ENCODE measurements around the gene USP17L15. TPM values are rescaled to one million over a fixed set of nuclear protein-coding genes. Genes with fewer than 3 reads are reported as not detected.
"Not testable (repeated sequence)": the region's sequence is repeated elsewhere in the genome, so short reads cannot be mapped to it uniquely, and the experiment has no call there.

The USP17L15 gene, protein sequence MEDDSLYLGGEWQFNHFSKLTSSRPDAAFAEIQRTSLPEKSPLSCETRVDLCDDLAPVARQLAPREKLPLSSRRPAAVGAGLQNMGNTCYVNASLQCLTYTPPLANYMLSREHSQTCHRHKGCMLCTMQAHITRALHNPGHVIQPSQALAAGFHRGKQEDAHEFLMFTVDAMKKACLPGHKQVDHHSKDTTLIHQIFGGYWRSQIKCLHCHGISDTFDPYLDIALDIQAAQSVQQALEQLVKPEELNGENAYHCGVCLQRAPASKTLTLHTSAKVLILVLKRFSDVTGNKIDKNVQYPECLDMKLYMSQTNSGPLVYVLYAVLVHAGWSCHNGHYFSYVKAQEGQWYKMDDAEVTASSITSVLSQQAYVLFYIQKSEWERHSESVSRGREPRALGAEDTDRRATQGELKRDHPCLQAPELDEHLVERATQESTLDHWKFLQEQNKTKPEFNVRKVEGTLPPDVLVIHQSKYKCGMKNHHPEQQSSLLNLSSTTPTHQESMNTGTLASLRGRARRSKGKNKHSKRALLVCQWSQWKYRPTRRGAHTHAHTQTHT
- not detected for total RNA-seq

DNA sequence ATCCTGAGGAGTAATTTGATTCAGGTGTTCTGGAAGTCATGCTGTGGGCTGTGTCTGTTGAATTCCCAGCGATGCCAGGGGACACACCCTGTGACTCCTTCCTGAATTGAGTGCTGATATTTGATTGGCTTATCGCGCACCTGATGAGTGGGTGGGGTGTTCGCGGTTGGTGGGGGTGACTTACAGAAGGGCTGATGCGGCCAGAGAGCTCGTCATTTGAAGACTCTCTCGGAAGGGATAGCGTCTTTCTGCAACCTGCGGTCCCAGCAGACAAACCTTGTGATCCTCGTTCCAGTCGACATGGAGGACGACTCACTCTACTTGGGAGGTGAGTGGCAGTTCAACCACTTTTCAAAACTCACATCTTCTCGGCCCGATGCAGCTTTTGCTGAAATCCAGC is at the start of gene USP17L15:
TSS of gene USP17L15 (plus strand) at position 301 of the 400 bp plus-strand sequence. CDS start at position 301, 0 bp downstream.
- H3K4me1 ChIP-seq (ENCODE audit: control insufficient read depth in 1 of 2, low read depth in 2 of 2); DNase-seq (ENCODE audit: low spot score); H3K4me3 ChIP-seq; H3K9me3 ChIP-seq; H3K27ac ChIP-seq; ATAC-seq (ENCODE audit: insufficient number of reproducible peaks, low FRiP score, low read depth); H3K36me3 ChIP-seq; H3K27me3 ChIP-seq (replicated peaks; ENCODE audit: insufficient read depth): not testable (repeated sequence)

DNA sequence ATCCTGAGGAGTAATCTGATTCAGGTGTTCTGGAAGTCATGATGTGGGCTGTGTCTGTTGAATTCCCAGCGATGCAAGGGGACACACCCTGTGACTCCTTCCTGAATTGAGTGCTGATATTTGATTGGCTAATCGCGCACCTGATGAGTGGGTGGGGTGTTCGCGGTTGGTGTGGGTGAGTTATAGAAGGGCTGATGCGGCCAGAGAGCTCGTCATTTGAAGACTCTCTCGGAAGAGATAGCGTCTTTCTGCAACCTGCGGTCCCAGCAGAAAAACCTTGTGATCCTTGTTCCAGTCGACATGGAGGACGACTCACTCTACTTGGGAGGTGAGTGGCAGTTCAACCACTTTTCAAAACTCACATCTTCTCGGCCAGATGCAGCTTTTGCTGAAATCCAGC is 23.8 kb upstream of the USP17L15 start, which contains the start of gene USP17L10:
TSS of gene USP17L10 (plus strand) at position 301 of the 400 bp plus-strand sequence. CDS start at position 301, 0 bp downstream.
- ATAC-seq (ENCODE audit: insufficient number of reproducible peaks, low FRiP score, low read depth); DNase-seq (ENCODE audit: low spot score); H3K4me3 ChIP-seq; H3K27ac ChIP-seq; H3K4me1 ChIP-seq (ENCODE audit: control insufficient read depth in 1 of 2, low read depth in 2 of 2); H3K9me3 ChIP-seq; H3K27me3 ChIP-seq (replicated peaks; ENCODE audit: insufficient read depth); H3K36me3 ChIP-seq: not testable (repeated sequence)

DNA sequence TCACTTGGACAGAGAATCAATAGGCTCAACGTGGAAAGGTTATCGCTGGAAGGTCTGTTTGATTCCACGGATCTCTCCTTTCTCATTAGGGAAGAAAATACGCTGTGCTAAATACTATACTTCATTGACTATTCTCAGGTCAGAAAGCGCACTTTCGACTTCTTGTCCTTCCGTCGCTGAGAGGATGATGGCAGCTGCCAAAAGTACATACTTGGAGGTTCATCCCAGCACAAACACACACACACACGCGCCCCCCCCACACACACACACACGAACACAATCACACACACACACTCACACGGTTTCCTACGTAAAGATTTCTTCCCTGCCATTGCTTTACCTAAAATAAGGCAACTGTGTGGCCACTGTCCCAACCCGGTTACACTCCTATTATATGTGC is 19.5 kb upstream of the USP17L15 start:
- DNase-seq (ENCODE audit: low spot score); H3K4me3 ChIP-seq; H3K9me3 ChIP-seq; H3K27ac ChIP-seq; H3K27me3 ChIP-seq (replicated peaks; ENCODE audit: insufficient read depth); H3K36me3 ChIP-seq; ATAC-seq (ENCODE audit: insufficient number of reproducible peaks, low FRiP score, low read depth); H3K4me1 ChIP-seq (ENCODE audit: control insufficient read depth in 1 of 2, low read depth in 2 of 2): not testable (repeated sequence)

DNA sequence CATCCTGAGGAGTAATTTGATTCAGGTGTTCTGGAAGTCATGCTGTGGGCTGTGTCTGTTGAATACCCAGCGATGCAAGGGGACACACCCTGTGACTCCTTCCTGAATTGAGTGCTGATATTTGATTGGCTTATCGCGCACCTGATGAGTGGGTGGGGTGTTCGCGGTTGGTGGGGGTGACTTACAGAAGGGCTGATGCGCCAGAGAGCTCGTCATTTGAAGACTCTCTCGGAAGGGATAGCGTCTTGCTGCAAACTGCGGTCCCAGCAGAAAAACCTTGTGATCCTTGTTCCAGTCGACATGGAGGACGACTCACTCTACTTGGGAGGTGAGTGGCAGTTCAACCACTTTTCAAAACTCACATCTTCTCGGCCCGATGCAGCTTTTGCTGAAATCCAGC is 19.1 kb upstream of the USP17L15 start, which contains the start of gene USP17L11:
TSS of gene USP17L11 (plus strand) at position 301 of the 400 bp plus-strand sequence. CDS start at position 301, 0 bp downstream.
- not testable (repeated sequence) for H3K4me3 ChIP-seq; ATAC-seq (ENCODE audit: insufficient number of reproducible peaks, low FRiP score, low read depth); DNase-seq (ENCODE audit: low spot score); H3K9me3 ChIP-seq; H3K36me3 ChIP-seq; H3K27me3 ChIP-seq (replicated peaks; ENCODE audit: insufficient read depth); H3K4me1 ChIP-seq (ENCODE audit: control insufficient read depth in 1 of 2, low read depth in 2 of 2); H3K27ac ChIP-seq

DNA sequence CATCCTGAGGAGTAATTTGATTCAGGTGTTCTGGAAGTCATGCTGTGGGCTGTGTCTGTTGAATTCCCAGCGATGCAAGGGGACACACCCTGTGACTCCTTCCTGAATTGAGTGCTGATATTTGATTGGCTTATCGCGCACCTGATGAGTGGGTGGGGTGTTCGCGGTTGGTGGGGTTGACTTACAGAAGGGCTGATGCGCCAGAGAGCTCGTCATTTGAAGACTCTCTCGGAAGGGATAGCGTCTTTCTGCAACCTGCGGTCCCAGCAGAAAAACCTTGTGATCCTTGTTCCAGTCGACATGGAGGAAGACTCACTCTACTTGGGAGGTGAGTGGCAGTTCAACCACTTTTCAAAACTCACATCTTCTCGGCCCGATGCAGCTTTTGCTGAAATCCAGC is 14.3 kb upstream of the USP17L15 start, which contains the start of gene USP17L12:
TSS of gene USP17L12 (plus strand) at position 301 of the 400 bp plus-strand sequence. CDS start at position 301, 0 bp downstream.
- not testable (repeated sequence) for H3K27ac ChIP-seq; H3K4me1 ChIP-seq (ENCODE audit: control insufficient read depth in 1 of 2, low read depth in 2 of 2); H3K4me3 ChIP-seq; H3K27me3 ChIP-seq (replicated peaks; ENCODE audit: insufficient read depth); H3K36me3 ChIP-seq; H3K9me3 ChIP-seq; DNase-seq (ENCODE audit: low spot score); ATAC-seq (ENCODE audit: insufficient number of reproducible peaks, low FRiP score, low read depth)

DNA sequence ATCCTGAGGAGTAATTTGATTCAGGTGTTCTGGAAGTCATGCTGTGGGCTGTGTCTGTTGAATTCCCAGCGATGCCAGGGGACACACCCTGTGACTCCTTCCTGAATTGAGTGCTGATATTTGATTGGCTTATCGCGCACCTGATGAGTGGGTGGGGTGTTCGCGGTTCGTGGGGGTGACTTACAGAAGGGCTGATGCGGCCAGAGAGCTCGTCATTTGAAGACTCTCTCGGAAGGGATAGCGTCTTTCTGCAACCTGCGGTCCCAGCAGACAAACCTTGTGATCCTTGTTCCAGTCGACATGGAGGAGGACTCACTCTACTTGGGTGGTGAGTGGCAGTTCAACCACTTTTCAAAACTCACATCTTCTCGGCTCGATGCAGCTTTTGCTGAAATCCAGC is 9.6 kb upstream of the USP17L15 start, which contains the start of gene USP17L13:
TSS of gene USP17L13 (plus strand) at position 301 of the 400 bp plus-strand sequence. CDS start at position 301, 0 bp downstream.
- not testable (repeated sequence) for H3K36me3 ChIP-seq; H3K4me3 ChIP-seq; H3K9me3 ChIP-seq; H3K27ac ChIP-seq; H3K4me1 ChIP-seq (ENCODE audit: control insufficient read depth in 1 of 2, low read depth in 2 of 2); DNase-seq (ENCODE audit: low spot score); H3K27me3 ChIP-seq (replicated peaks; ENCODE audit: insufficient read depth); ATAC-seq (ENCODE audit: insufficient number of reproducible peaks, low FRiP score, low read depth)

DNA sequence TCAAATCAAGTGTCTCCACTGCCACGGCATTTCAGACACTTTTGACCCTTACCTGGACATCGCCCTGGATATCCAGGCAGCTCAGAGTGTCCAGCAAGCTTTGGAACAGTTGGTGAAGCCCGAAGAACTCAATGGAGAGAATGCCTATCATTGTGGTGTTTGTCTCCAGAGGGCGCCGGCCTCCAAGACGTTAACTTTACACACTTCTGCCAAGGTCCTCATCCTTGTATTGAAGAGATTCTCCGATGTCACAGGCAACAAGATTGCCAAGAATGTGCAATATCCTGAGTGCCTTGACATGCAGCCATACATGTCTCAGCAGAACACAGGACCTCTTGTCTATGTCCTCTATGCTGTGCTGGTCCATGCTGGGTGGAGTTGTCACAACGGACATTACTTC is 3.9 kb upstream of the USP17L15 start:
- H3K36me3 ChIP-seq; ATAC-seq (ENCODE audit: insufficient number of reproducible peaks, low FRiP score, low read depth); H3K9me3 ChIP-seq; H3K27me3 ChIP-seq (replicated peaks; ENCODE audit: insufficient read depth); H3K27ac ChIP-seq; H3K4me1 ChIP-seq (ENCODE audit: control insufficient read depth in 1 of 2, low read depth in 2 of 2); DNase-seq (ENCODE audit: low spot score); H3K4me3 ChIP-seq: not testable (repeated sequence)

DNA sequence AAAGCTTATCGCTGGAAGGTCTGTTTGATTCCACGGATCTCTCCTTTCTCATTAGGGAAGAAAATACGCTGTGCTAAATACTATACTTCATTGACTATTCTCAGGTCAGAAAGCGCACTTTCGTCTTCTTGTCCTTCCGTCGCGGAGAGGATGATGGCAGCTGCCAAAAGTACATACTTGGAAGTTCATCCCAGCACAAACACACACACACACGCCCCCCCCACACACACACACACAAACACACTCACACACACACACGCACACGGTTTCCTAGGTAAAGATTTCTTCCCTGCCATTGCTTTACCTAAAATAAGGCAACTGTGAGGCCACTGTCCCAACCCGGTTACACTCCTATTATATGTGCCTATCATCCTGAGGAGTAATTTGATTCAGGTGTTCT is 4.3 kb downstream of the USP17L15 start:
- not testable (repeated sequence) for H3K9me3 ChIP-seq; H3K27ac ChIP-seq; H3K4me3 ChIP-seq; H3K27me3 ChIP-seq (replicated peaks; ENCODE audit: insufficient read depth); ATAC-seq (ENCODE audit: insufficient number of reproducible peaks, low FRiP score, low read depth); H3K36me3 ChIP-seq; DNase-seq (ENCODE audit: low spot score); H3K4me1 ChIP-seq (ENCODE audit: control insufficient read depth in 1 of 2, low read depth in 2 of 2)

DNA sequence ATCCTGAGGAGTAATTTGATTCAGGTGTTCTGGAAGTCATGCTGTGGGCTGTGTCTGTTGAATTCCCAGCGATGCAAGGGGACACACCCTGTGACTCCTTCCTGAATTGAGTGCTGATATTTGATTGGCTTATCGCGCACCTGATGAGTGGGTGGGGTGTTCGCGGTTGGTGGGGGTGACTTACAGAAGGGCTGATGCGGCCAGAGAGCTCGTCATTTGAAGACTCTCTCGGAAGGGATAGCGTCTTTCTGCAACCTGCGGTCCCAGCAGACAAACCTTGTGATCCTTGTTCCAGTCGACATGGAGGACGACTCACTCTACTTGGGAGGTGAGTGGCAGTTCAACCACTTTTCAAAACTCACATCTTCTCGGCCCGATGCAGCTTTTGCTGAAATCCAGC is 9.4 kb downstream of the USP17L15 start, which contains the start of gene USP17L17:
TSS of gene USP17L17 (plus strand) at position 301 of the 400 bp plus-strand sequence. CDS start at position 301, 0 bp downstream.
- not testable (repeated sequence) for H3K4me3 ChIP-seq; H3K27me3 ChIP-seq (replicated peaks; ENCODE audit: insufficient read depth); H3K4me1 ChIP-seq (ENCODE audit: control insufficient read depth in 1 of 2, low read depth in 2 of 2); H3K27ac ChIP-seq; H3K36me3 ChIP-seq; H3K9me3 ChIP-seq; DNase-seq (ENCODE audit: low spot score); ATAC-seq (ENCODE audit: insufficient number of reproducible peaks, low FRiP score, low read depth)

DNA sequence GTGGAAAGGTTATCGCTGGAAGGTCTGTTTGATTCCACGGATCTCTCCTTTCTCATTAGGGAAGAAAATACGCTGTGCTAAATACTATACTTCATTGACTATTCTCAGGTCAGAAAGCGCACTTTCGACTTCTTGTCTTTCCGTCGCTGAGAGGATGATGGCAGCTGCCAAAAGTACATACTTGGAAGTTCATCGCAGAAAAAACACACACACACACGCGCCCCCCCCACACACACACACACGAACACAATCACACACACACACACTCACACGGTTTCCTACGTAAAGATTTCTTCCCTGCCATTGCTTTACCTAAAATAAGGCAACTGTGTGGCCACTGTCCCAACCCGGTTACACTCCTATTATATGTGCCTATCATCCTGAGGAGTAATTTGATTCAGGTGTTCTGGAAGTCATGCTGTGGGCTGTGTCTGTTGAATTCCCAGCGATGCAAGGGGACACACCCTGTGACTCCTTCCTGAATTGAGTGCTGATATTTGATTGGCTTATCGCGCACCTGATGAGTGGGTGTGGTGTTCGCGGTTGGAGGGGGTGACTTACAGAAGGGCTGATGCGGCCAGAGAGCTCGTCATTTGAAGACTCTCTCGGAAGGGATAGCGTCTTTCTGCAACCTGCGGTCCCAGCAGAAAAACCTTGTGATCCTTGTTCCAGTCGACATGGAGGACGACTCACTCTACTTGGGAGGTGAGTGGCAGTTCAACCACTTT is 13.9 kb downstream of the USP17L15 start, which contains the start of gene USP17L18:
TSS of gene USP17L18 (plus strand) at position 678 of the 728 bp plus-strand sequence. CDS start at position 678, 0 bp downstream.
- H3K9me3 ChIP-seq; H3K4me1 ChIP-seq (ENCODE audit: control insufficient read depth in 1 of 2, low read depth in 2 of 2); H3K4me3 ChIP-seq; H3K27ac ChIP-seq; DNase-seq (ENCODE audit: low spot score); H3K27me3 ChIP-seq (replicated peaks; ENCODE audit: insufficient read depth); H3K36me3 ChIP-seq; ATAC-seq (ENCODE audit: insufficient number of reproducible peaks, low FRiP score, low read depth): not testable (repeated sequence)

DNA sequence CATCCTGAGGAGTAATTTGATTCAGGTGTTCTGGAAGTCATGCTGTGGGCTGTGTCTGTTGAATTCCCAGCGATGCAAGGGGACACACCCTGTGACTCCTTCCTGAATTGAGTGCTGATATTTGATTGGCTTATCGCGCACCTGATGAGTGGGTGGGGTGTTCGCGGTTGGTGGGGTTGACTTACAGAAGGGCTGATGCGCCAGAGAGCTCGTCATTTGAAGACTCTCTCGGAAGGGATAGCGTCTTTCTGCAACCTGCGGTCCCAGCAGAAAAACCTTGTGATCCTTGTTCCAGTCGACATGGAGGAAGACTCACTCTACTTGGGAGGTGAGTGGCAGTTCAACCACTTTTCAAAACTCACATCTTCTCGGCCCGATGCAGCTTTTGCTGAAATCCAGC is 18.9 kb downstream of the USP17L15 start, which contains the start of gene USP17L19:
TSS of gene USP17L19 (plus strand) at position 301 of the 400 bp plus-strand sequence. CDS start at position 301, 0 bp downstream.
- H3K4me3 ChIP-seq; DNase-seq (ENCODE audit: low spot score); H3K27ac ChIP-seq; H3K36me3 ChIP-seq; H3K4me1 ChIP-seq (ENCODE audit: control insufficient read depth in 1 of 2, low read depth in 2 of 2); H3K9me3 ChIP-seq; ATAC-seq (ENCODE audit: insufficient number of reproducible peaks, low FRiP score, low read depth); H3K27me3 ChIP-seq (replicated peaks; ENCODE audit: insufficient read depth): not testable (repeated sequence)

Data from thoracic aorta (tissue), 2 donors.